HCT116 (cell line): ENCODE measurements around the gene IFNA13. TPM values are rescaled to one million over a fixed set of nuclear protein-coding genes. Genes with fewer than 3 reads are reported as not detected.

ENCODE experiments used
- ATAC-seq: fragments of 200-7000 bp; cut with Tn5 transposase; 2 replicates; pipeline ENCODE4 v1.9.1; 2020; ENCODE audit warnings: mild to moderate bottlenecking, moderate library complexity
- BruUV-seq: library from RNA; stranded (reverse); fragments of 400-500 nt; replicated peaks from 2 replicates; lab custom pipeline; 2021; lab: Mats Ljungman, UMichigan
- CTCF ChIA-PET: fragments of 300-600 bp; sonication (Branson Sonifier 250); formaldehyde crosslinking; loops from one replicate; lab custom pipeline; 2021; ENCODE audit warnings: antibody characterized with exemption; lab: Charles Lee
- POLR2A ChIA-PET: fragments of 300-600, 350-600 bp; sonication (Branson Sonifier 250); formaldehyde crosslinking; loops from one replicate; lab custom pipeline; 2021; ENCODE audit warnings: antibody characterized with exemption; lab: Charles Lee
- RAD21 ChIA-PET, 2 experiments: fragments of 300-600 bp; sonication (Branson Sonifier 250); formaldehyde crosslinking; loops; one replicate each; lab custom pipeline; 2023; ENCODE audit warnings: low total read pairs in 2 of 2; ENCODE audit not compliant: uncharacterized antibody in 2 of 2, unreplicated experiment in 2 of 2, low non-redundant PET in 1 of 2; lab: Charles Lee
- DNase-seq: peaks from one replicate; pipeline ENCODE4 v3.0.0-alpha.2; 2010; ENCODE audit warnings: low read depth, low spot score
- H2AFZ ChIP-seq: fragments of 200-600 bp; shearing (Covaris generic), sonication (generic); 2 replicates; pipeline ENCODE4 v1.6.1; 2017; ENCODE audit warnings: low read depth, mixed run types, mixed read lengths, antibody characterized with exemption, low read length; ENCODE audit not compliant: poor library complexity, severe bottlenecking
- H3K27ac ChIP-seq: 2 replicates; pipeline ENCODE4 v1.5.1; 2012; ENCODE audit warnings: low read depth, low read length
- H3K27me3 ChIP-seq: fragments of 200-600 bp; sonication (generic); 2 replicates; pipeline ENCODE4 v1.6.1; 2016; ENCODE audit warnings: mixed run types, low read length, mixed read lengths; ENCODE audit not compliant: insufficient read depth
- H3K36me3 ChIP-seq, 2 experiments: fragments of 200-500 bp in 1 of 2; fragments of 200-600 bp in 1 of 2; sonication (Bioruptor generic) in 1 of 2; sonication (generic) in 1 of 2; 2 replicates each; pipeline versions ENCODE4 v1.5.1 to v1.6.1; 2014 to 2016; ENCODE audit warnings: low read length in 2 of 2, inconsistent platforms in 1 of 2, mixed read lengths in 1 of 2, mixed run types in 1 of 2; ENCODE audit not compliant: insufficient read depth in 2 of 2, control insufficient read depth in 1 of 2
- H3K4me1 ChIP-seq, 2 experiments: fragments of 200-600 bp in 1 of 2; sonication (generic) in 1 of 2; 2 replicates each; pipeline versions ENCODE4 v1.5.1 to v1.6.1; 2012 to 2017; ENCODE audit warnings: low read length in 2 of 2, inconsistent platforms in 1 of 2, mild to moderate bottlenecking in 1 of 2, mixed read lengths in 1 of 2, mixed run types in 1 of 2, moderate library complexity in 1 of 2; ENCODE audit not compliant: insufficient read depth in 2 of 2, control insufficient read depth in 1 of 2
- H3K4me2 ChIP-seq: fragments of 200-600 bp; sonication (generic); 2 replicates; pipeline ENCODE4 v1.6.1; 2017; ENCODE audit warnings: mixed run types, low read length, mixed read lengths
- H3K4me3 ChIP-seq, 2 experiments: fragments of 200-600 bp in 1 of 2; sonication (generic) in 1 of 2; replicated peaks in 1 of 2; 2 replicates each; pipeline ENCODE4 v1.5.1; 2011 to 2016; ENCODE audit warnings: low read length in 2 of 2, control low read depth in 1 of 2, low read depth in 1 of 2, mild to moderate bottlenecking in 1 of 2, mixed read lengths in 1 of 2, mixed run types in 1 of 2
- H3K79me2 ChIP-seq: fragments of 200-600 bp; sonication (generic); 2 replicates; pipeline ENCODE4 v1.6.1; 2017; ENCODE audit warnings: mild to moderate bottlenecking, mixed run types, low read length, moderate library complexity, mixed read lengths; ENCODE audit not compliant: insufficient read depth
- H3K9ac ChIP-seq: fragments of 200-600 bp; sonication (generic); 2 replicates; pipeline ENCODE4 v1.6.1; 2016; ENCODE audit warnings: low read length, mixed read lengths
- H3K9me2 ChIP-seq: fragments of 200-600 bp; sonication (generic), shearing (Covaris generic); 2 replicates; pipeline ENCODE4 v1.6.1; 2017; ENCODE audit warnings: mixed run types, mild to moderate bottlenecking, moderate library complexity; ENCODE audit not compliant: insufficient read depth
- H3K9me3 ChIP-seq, 2 experiments: fragments of 200-500 bp in 1 of 2; fragments of 200-600 bp in 1 of 2; sonication (Bioruptor generic) in 1 of 2; sonication (generic) in 1 of 2; 2 replicates each; pipeline ENCODE4 v1.6.1; 2014 to 2017; ENCODE audit warnings: low read length in 2 of 2, mixed read lengths in 2 of 2, inconsistent platforms in 1 of 2, low read depth in 1 of 2, mild to moderate bottlenecking in 1 of 2, mixed run types in 1 of 2, moderate library complexity in 1 of 2; ENCODE audit not compliant: control insufficient read depth in 1 of 2, insufficient read depth in 1 of 2
- H4K20me1 ChIP-seq: fragments of 200-600 bp; sonication (generic), shearing (Covaris generic); 2 replicates; pipeline ENCODE4 v1.6.1; 2017; ENCODE audit warnings: mixed run types, mild to moderate bottlenecking, moderate library complexity; ENCODE audit not compliant: insufficient read depth
- CBX3 ChIP-seq: IDR thresholded peaks from 2 replicates; pipeline ENCODE4 v1.6.1; 2012; ENCODE audit warnings: low read depth
- CEBPB ChIP-seq: IDR thresholded peaks from 2 replicates; pipeline ENCODE4 v1.6.1; 2012; ENCODE audit warnings: low read depth
- FOSL1 ChIP-seq: IDR thresholded peaks from 2 replicates; pipeline ENCODE4 v1.6.1; 2012; ENCODE audit warnings: low read depth
- JUND ChIP-seq: IDR thresholded peaks from 2 replicates; pipeline ENCODE4 v1.6.1; 2012
- POLR2AphosphoS5 ChIP-seq: IDR thresholded peaks from 2 replicates; pipeline ENCODE4 v1.6.1; 2011; ENCODE audit warnings: mild to moderate bottlenecking, low read depth, low read length, moderate library complexity
- ZNF274 ChIP-seq: fragments of 200-500 bp; sonication (Bioruptor generic); IDR thresholded peaks from 2 replicates; pipeline ENCODE4 v1.6.1; 2014; ENCODE audit warnings: mild to moderate bottlenecking, low read depth, low read length, inconsistent platforms
- intact Hi-C: fragments of 100-400 bp; cut with micrococcal nuclease; formaldehyde crosslinking; loops from 2 replicates; pipeline ENCODE4 v1.10.0; 2022
- total RNA-seq: library from RNA; stranded (reverse); gene quantifications from one replicate; pipeline ENCODE4 v1.2.1, GENCODE V29; 2021; ENCODE audit not compliant: unreplicated experiment
- TF ChIP-seq, protein P1 (sequence below): IDR thresholded peaks from 2 replicates; pipeline ENCODE4 v1.6.1; 2012
- TF ChIP-seq, protein P2 (sequence below): IDR thresholded peaks from 2 replicates; pipeline ENCODE4 v1.6.1; 2012; ENCODE audit warnings: low read depth
- TF ChIP-seq, protein P3 (sequence below), 3 experiments: fragments of 200-600 bp in 1 of 3; sonication (generic) in 1 of 3; IDR thresholded peaks in 2 of 3; conservative IDR thresholded peaks in 1 of 3; 2 replicates each; pipeline ENCODE4 v1.5.1; 2012 to 2017; ENCODE audit warnings: low read depth in 2 of 3, low read length in 2 of 3, antibody characterized with exemption in 1 of 3, borderline replicate concordance in 1 of 3, control low read depth in 1 of 3, mild to moderate bottlenecking in 1 of 3, mixed read lengths in 1 of 3, mixed run types in 1 of 3, moderate library complexity in 1 of 3; ENCODE audit not compliant: insufficient read depth in 1 of 3

The IFNA13 gene
- total RNA-seq, 1 experiment from 2014 or later: not detected

DNA sequence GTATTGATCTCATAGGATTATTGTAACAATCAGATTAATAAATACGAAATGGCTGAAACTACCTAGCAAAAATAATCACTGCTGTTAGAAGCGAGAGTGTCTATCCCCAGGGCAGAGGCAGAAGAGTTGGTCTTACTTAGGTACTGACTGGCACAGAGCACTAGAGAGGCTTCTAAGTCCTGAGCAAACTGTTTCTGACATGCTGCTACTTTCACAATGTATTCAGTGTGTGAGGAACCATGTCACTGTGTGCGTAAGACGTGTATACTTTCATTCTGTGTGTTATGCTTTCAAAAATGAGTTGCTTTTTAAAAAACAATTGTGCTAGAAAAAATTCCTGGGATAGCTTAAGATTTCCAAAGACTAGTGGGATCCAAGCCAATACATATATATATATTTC, 27.1 kb downstream of the IFNA13 start:
- no peak for ATAC-seq
- H3K4me3 ChIP-seq: no peak overlapping the region
- no peaks in the 10 kb centered on the region for H3K79me2 ChIP-seq
- intact Hi-C loops: no loop called here
- ChIA-PET POLR2A (no interaction called here), RAD21 (no interaction called here), CTCF (interaction anchor here (1.4 to 1.6 kb wide), 2 partner anchors 15 to 55 kb away, joined by 3 to 4 read pairs; no protein-coding TSS in a partner anchor)
- no peaks in the 10 kb centered on the region for H3K36me3 ChIP-seq
- H2AFZ ChIP-seq: no peak overlapping the region
- no peaks in the 10 kb centered on the region for H3K9me3 ChIP-seq
- H3K9ac ChIP-seq: no peak overlapping the region
- DNase-seq: no peak
- H3K27me3 ChIP-seq: no peaks in the 10 kb centered on the region
- no peaks in the 10 kb centered on the region for H4K20me1 ChIP-seq
- TF ChIP-seq CBX3 (no peak), CEBPB (no peak), FOSL1 (no peak), POLR2AphosphoS5 (no peak), JUND (no peak), ZNF274 (no peak)
- TF ChIP-seq, protein P1, sequence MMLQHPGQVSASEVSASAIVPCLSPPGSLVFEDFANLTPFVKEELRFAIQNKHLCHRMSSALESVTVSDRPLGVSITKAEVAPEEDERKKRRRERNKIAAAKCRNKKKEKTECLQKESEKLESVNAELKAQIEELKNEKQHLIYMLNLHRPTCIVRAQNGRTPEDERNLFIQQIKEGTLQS: no peak
- TF ChIP-seq, all 23 proteins: peak for 0
- Histone ChIP-seq H3K27ac (no peak overlapping the region), H3K9me2 (no peaks in the 10 kb centered on the region), H3K4me2 (no peak overlapping the region), H3K4me1 (peaks cover under 1 to 10% of the 10 kb centered on the region in 2 experiments; a peak in 2 of 4 replicates)
- no TSS peak for BruUV-seq

DNA sequence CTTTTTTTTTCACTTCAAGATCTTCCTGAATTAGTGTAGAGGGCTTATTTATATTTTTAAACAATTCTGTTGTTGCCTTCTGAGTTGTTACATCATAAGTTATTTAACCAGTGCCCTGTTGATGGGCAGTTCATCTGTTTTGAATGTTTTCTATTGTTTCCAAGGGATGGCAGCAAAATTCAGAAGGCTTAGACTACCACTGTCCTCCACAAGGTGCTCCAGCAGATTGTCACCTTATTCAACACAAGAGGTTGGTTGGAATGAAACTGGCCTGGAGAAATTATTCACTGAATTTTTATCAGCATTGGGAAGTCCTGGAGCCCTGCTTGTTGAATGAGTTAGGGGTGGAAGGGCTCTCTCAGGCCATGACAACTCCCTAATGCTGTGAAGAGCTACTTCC, 31.4 kb downstream of the IFNA13 start:
- RAD21 ChIA-PET: no interaction called here
- DNase-seq (no peak), ATAC-seq (peak; percentile 43)
- no TSS peak for BruUV-seq
- Histone ChIP-seq H2AFZ (peak overlapping the region; percentile 47), H3K27ac (no peak overlapping the region), H3K79me2 (peaks cover 37% of the 10 kb centered on the region), H3K4me3 (no peak overlapping the region), H3K4me2 (peak overlapping the region; percentile 80; the same call in 1 of the 2 replicates), H3K36me3 (peaks cover 0 to 15% of the 10 kb centered on the region in 2 experiments; a peak in 2 of 4 replicates), H3K9me3 (no peaks in the 10 kb centered on the region), H3K9me2 (no peaks in the 10 kb centered on the region), H4K20me1 (no peaks in the 10 kb centered on the region), H3K27me3 (no peaks in the 10 kb centered on the region), H3K9ac (no peak overlapping the region), H3K4me1 (peaks cover 3 to 23% of the 10 kb centered on the region in 2 experiments; a peak in 3 of 4 replicates)
- CTCF ChIA-PET: interaction anchor here (0.8 kb wide), 2 partner anchors 10 to 98 kb away, joined by 3 to 4 read pairs; no protein-coding TSS in a partner anchor
- POLR2A ChIA-PET: no interaction called here
- intact Hi-C loops: loop anchor here (5.0 kb wide), 1 partner anchor 246 kb away; no protein-coding TSS in a partner anchor
- TF ChIP-seq, protein P2, sequence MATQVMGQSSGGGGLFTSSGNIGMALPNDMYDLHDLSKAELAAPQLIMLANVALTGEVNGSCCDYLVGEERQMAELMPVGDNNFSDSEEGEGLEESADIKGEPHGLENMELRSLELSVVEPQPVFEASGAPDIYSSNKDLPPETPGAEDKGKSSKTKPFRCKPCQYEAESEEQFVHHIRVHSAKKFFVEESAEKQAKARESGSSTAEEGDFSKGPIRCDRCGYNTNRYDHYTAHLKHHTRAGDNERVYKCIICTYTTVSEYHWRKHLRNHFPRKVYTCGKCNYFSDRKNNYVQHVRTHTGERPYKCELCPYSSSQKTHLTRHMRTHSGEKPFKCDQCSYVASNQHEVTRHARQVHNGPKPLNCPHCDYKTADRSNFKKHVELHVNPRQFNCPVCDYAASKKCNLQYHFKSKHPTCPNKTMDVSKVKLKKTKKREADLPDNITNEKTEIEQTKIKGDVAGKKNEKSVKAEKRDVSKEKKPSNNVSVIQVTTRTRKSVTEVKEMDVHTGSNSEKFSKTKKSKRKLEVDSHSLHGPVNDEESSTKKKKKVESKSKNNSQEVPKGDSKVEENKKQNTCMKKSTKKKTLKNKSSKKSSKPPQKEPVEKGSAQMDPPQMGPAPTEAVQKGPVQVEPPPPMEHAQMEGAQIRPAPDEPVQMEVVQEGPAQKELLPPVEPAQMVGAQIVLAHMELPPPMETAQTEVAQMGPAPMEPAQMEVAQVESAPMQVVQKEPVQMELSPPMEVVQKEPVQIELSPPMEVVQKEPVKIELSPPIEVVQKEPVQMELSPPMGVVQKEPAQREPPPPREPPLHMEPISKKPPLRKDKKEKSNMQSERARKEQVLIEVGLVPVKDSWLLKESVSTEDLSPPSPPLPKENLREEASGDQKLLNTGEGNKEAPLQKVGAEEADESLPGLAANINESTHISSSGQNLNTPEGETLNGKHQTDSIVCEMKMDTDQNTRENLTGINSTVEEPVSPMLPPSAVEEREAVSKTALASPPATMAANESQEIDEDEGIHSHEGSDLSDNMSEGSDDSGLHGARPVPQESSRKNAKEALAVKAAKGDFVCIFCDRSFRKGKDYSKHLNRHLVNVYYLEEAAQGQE: no peak
- TF ChIP-seq, protein P3, sequence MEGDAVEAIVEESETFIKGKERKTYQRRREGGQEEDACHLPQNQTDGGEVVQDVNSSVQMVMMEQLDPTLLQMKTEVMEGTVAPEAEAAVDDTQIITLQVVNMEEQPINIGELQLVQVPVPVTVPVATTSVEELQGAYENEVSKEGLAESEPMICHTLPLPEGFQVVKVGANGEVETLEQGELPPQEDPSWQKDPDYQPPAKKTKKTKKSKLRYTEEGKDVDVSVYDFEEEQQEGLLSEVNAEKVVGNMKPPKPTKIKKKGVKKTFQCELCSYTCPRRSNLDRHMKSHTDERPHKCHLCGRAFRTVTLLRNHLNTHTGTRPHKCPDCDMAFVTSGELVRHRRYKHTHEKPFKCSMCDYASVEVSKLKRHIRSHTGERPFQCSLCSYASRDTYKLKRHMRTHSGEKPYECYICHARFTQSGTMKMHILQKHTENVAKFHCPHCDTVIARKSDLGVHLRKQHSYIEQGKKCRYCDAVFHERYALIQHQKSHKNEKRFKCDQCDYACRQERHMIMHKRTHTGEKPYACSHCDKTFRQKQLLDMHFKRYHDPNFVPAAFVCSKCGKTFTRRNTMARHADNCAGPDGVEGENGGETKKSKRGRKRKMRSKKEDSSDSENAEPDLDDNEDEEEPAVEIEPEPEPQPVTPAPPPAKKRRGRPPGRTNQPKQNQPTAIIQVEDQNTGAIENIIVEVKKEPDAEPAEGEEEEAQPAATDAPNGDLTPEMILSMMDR (IDR thresholded peaks at IDR 0.05 in 2 of 3, conservative IDR thresholded peaks at IDR 0.05 in 1 of 3; ENCODE audit: borderline replicate concordance in 1 of 3, insufficient read depth in 1 of 3, low read depth in 2 of 3, low read length in 2 of 3): peak; percentile 20 to 31 (median 26); a peak in 3 of 6 replicates
